IPS-NIHi7 (cell line): ENCODE measurements around the gene PPP1R13B.
"Not testable (repeated sequence)": the region's sequence is repeated elsewhere in the genome, so short reads cannot be mapped to it uniquely, and the experiment has no call there.

Experiments
- DNase-seq: peaks from one replicate; pipeline ENCODE4 v3.0.0; 2012; ENCODE audit warnings: mixed read lengths; ENCODE audit errors: extremely low spot score

PPP1R13B gene

GRCh38 chr14:103699901-103700752 lies 147.2 kb downstream of the PPP1R13B start:
- no peak for DNase-seq

- no peak for DNase-seq
Measured at GRCh38 chr14:103699261-103699661, 148.1 kb downstream of the PPP1R13B start.

GRCh38 chr14:103698380-103699260 lies 148.8 kb downstream of the PPP1R13B start:
- no peak for DNase-seq

GRCh38 chr14:103697603-103698379 lies 149.6 kb downstream of the PPP1R13B start:
- no peak for DNase-seq

GRCh38 chr14:103697206-103697602 lies 150.2 kb downstream of the PPP1R13B start:
- DNase-seq, result no peak

- peak; percentile 35 for DNase-seq
Measured at GRCh38 chr14:103696466-103697071, 150.8 kb downstream of the PPP1R13B start.

GRCh38 chr14:103696070-103696402 lies 151.3 kb downstream of the PPP1R13B start:
- DNase-seq, result no peak

- no peak for DNase-seq
Measured at GRCh38 chr14:103695296-103696069, 151.9 kb downstream of the PPP1R13B start.

- peak; percentile 45 for DNase-seq
Measured at GRCh38 chr14:103694572-103695026, 152.8 kb downstream of the PPP1R13B start.

GRCh38 chr14:103693515-103693914 lies 153.9 kb downstream of the PPP1R13B start:
- no peak for DNase-seq

GRCh38 chr14:103692871-103693270 lies 154.5 kb downstream of the PPP1R13B start:
- no peak for DNase-seq

GRCh38 chr14:103692159-103692558 lies 155.2 kb downstream of the PPP1R13B start:
- no peak for DNase-seq

GRCh38 chr14:103691655-103692054 lies 155.7 kb downstream of the PPP1R13B start:
- DNase-seq, result not testable (repeated sequence)

GRCh38 chr14:103690332-103690731 lies 157.0 kb downstream of the PPP1R13B start:
- no peak for DNase-seq

GRCh38 chr14:103688906-103689902 lies 158.2 kb downstream of the PPP1R13B start:
- DNase-seq, result no peak

GRCh38 chr14:103688441-103688840 lies 158.9 kb downstream of the PPP1R13B start:
- no peak for DNase-seq

GRCh38 chr14:103687712-103688111 lies 159.7 kb downstream of the PPP1R13B start:
- DNase-seq, result no peak

- no peak for DNase-seq
Measured at GRCh38 chr14:103686831-103687485, 160.4 kb downstream of the PPP1R13B start.
